Testis (tissue), 2 donors: Measurements from ENCODE around the gene SST.

Experiments
- CTCF ChIP-seq, 3 experiments: fragments of 450-650 bp in 2 of 3; fragments of 200-600 bp in 1 of 3; sonication (generic) in 1 of 3; IDR thresholded peaks; one replicate each; pipeline ENCODE4 v1.5.1; 2016 to 2019; ENCODE audit warnings: antibody characterized with exemption in 3 of 3, mild to moderate bottlenecking in 2 of 3, moderate library complexity in 1 of 3
- POLR2A ChIP-seq: fragments of 450-650 bp; IDR thresholded peaks from one replicate; pipeline ENCODE4 v1.6.1; 2017; ENCODE audit warnings: antibody characterized with exemption, mild to moderate bottlenecking, moderate library complexity

GRCh38 chr3:187708696-187709095 is 38.5 kb upstream of the SST start:
- TF ChIP-seq CTCF (IDR thresholded peaks at IDR 0.05): no peak
- no peak for TF ChIP-seq POLR2A
